Hematopoietic multipotent progenitor cell (in vitro differentiated cells): Measurements from ENCODE around the gene PLCG1. TPM values are rescaled to one million over a fixed set of nuclear protein-coding genes. Genes with fewer than 3 reads are reported as not detected.

Source experiments
- DNase-seq, 3 donors: peaks; one replicate each; pipeline ENCODE4 v3.0.0-alpha.2; 2011 to 2015; ENCODE audit warnings: low read depth in 2 of 3, low spot score in 2 of 3
- total RNA-seq: library from RNA; depleted of rRNA; stranded (reverse); fragments of >200 nt; gene quantifications from one replicate; pipeline ENCODE4 v1.2.3, GENCODE V29; 2012

The PLCG1 gene
- total RNA-seq, 1 donor = 16.4 TPM

DNA sequence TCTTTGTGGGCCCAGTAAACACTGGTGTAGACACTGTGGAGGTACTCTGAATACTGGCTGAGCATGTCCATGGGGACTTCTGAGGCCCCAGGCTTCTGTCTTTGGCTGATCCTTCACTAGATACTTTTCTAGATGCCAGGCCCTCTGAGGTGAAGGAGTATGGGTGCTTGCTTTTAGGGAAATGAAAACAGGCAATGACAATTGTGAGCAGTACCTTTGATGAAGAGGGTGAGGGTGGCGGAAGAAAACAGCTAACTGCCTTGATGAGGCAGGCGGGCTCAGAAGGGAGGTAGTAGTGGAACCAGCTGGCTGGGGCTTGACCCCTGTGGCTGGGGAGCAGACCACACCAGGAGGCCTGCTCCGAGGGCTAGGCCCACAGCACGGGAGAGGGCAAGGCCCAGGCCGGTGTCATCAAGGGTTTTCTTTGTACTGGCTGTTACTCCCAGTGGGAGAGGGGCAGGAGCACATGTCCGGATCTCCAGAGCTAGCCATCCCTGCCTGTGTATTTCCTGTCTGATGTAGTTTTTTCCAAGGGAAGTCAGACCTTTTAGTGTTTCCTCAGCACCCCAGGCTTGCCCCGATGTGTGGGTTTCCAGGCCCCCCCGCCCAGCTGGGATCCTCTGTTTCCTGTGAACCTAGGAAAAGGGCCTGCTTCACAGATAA is 3.9 kb downstream of the PLCG1 start:
- no peak for DNase-seq

DNA sequence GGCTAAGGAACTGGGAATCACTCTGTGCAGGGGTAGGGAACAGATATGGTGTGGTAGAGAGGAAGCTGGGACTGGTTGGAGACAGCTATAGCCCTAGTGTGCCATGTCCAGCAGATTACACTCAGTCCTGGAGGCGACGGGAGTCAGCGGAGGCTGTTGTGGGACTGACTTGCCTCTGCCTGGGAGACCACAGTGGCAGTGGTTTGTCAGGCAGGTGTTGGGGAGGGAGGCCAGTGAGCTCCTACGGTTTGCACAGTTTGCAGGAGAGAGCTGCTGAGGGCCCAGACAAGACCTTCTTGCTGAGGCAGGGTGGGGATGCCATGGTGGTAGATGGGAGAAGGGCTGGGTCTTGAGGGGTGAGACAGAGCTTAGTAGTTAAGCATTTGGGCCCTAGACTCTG is 4.9 kb downstream of the PLCG1 start:
- no peak for DNase-seq

DNA sequence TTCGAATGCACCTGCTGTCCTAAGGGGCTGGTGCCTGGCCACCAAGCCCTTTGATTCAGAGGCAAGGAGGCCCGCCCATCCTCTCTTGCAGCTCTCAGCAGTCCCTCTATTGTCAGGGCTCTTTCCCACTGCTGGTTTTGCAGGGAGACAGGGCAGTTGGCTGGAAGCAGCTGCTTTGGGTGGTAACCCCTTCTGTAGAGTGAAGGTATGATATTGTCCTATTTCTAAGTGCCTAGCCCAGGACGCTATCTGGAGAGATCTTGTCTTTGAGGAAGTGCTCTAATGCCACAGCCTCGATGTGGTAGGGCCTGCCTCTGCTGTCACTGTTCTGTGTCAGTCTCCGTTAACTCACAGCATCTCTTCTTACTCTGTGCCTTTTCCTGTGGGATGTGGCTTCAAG is 5.6 kb downstream of the PLCG1 start:
- DNase-seq = peak in 2 of 3 donors; percentile 46 to 72

DNA sequence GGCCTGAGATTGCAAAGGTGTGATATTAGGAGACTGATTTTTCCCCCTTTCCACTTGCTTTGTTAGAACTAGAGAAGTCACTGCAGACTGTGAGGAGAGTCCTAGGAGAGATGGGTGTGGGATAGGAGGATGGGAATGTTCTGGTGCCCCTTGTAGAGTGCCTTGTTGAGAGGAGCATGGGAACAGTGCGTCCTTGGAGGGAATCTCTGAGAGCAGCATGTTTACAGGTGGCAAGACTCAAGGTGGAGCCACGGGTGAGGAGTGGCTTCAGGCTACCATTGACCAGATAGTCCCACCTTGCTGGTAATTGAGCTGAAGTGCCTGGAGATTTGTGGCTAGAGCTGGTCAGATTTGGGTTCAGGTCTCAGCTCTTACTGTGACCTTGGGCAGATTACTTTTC is 6.0 kb downstream of the PLCG1 start:
- no peak for DNase-seq

DNA sequence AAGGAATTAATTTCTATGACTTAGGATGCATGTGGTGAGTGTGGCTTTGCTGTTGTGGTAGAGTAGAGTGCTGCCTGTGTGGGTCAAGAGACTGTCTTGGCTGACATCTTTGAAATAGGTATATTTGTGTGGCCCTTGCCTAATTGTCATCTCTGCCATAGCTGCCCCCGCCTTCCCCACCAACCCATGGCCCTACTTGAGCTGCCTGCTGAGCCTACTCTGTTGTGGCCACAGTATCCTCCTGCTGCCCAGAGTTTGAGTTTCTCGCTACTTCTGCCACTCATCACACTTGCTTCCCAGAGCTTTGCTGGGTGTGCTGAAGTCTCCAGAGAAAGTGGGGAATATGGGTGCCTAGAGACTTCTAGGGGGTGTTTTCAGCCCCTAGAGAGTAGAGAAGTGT is 8.0 kb downstream of the PLCG1 start:
- no peak for DNase-seq

DNA sequence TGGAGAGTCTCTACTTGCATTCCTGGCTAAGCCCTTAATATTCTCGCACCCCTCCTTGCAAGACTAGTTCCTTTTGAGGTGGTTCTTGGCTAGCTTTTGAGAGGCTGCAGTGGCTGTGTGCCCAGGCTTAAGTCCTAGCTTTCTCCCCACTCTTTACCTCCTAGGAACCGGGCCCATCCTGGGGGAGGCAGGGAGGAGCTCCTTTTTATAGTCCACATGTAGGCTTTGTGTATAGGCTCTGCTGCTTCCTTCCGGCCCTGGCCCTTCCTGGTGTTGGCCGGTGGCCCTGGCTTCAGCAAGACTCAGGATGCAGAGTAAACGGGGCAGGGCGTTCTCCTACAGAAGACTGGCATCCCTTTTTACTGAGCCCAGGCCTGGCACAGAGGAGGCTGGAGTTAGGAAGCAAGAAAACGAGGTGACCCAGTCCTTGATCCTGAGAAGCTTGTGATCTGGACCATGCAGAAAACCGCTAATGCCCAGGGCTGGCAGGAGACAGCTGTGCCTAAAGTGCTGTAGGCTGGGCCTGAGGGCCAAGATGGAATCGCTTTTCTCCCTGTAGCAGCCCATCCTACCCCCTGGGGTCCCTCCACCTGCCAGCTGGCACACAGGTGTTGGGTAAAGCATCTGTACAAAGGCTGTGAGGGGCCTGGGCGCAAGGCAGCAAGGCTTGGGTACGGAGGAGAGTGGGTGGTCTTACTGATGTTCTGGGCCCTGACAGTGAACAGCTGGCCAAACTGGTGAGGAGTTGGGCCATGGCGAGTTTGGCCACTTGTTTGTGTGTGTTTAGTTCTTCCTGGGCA is 8.7 kb downstream of the PLCG1 start:
- DNase-seq = no peak

DNA sequence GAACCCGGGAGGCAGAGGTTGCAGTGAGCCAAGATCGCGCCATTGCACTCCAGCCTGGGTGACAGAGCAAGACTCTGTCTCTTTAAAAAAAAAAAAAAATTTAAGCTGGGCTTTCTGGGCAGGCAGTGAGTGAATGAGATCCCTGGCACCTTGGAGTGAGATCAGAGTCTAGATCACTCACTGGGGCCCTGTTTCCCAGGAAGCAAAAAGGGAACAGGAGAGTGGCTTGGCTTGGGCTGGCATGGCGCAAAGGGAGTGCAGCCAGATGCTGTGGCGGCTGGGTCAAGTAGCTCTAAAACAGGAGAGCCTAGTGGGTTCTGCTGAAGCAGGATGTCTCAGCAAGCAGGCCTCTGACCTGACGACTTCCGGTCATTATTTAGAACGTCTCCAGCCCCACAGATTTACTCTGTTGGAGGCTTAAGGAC is 10.4 kb downstream of the PLCG1 start:
- DNase-seq = no peak

DNA sequence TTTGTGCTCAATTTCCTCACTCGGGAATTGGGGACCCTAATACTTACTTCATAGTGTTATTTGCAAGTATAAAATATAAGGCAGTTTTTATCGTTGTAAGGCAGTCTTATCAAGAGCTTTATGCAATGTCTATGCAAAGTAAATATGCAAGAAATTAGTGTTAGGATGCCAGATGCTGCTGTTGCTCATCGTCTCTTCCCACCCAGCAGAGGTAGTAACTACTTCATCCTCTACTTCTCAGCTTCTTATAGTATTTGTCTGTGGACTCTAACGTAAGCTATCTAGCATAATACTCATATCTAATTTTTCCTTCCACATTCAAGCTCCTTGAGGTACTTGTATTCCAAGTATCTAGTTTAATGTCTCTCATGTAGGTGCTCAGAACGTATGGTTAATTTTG is 11.6 kb downstream of the PLCG1 start:
- DNase-seq = no peak

DNA sequence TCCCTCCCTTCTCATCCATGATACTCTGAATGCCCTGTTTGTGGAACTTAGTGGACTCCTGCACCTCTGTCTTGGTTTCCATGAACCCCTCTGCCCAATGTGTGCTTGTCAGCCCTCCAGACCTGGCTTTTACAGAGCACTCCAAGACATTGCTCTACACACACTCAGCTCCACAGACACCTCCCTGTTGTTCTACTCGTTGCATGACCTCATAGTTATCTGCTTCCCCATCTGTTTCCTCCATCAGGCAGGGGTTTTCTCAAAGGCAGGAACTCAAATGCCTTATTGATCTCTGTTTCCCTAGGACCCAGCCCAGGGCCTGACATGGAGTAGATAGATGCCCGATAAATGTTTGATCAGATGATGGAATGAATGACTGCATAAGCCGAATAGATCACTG is 13.3 kb downstream of the PLCG1 start:
- peak in 2 of 3 donors; percentile 86 to 92 for DNase-seq

DNA sequence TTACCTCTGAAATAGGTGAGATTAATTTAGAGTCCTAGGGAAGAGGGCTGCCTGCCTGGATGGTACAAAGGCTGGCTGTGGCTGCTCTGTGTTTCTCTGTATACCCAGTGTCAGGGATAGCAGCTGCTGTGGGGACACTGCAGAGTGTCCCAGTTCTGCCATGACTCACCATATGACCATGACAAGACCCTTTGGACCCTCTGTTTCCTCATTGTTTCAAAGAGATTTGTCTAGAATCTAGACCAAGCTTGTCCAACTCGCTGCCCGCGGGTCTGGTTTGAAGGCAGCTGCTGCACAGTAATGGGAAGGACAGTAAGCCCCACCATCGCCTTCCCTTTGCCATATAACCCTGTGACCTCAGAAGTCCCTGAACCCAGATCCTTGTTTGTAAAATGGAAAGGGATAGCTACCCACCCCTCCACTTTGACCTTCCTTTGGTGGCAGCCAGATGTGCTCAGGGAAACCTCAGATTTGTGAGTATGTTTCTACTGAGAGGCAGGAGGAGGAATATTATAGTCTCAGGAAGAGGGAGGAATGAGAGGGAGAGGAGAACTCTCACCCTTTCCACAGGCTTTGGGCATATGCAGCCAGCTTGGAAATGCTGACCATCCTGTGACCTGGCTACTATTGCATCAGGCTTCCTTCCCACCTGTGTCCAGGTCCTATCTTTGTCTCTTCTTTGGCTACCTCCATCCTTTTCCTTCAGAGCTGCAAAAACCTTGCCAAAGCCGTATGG is 14.0 kb downstream of the PLCG1 start:
- peak in 2 of 3 donors; percentile 26 to 49 for DNase-seq

DNA sequence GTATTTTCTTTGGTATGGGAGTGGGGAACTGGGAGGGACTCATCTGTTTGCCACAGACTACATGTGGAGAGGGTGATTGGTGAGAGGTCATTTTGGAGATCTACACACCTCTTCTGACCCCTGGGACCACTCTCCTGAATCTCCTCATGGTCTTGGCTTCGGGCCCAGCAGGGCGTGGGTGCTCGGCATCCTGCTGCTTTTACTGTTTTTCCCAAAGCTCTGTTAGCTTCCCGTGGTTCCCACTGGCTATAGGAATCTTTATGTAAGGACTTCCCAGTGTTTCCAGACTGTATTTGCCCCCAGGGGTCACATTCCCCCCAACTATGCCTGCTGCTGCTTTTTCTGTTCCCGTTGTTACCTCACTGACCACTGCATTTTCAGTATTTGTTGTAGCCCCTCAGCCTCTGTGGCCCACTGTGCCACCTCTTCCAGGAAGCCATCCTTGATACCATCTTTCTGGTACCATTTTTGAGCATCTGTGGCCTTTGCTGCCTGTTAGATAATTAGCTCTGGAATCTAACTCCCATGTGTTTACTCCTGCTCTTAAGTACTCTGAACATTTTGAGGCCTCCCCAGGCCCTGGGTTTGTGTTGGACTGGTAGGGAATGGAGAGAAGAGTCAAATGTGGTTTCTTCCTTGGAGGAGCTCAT is 14.9 kb downstream of the PLCG1 start:
- DNase-seq = no peak

DNA sequence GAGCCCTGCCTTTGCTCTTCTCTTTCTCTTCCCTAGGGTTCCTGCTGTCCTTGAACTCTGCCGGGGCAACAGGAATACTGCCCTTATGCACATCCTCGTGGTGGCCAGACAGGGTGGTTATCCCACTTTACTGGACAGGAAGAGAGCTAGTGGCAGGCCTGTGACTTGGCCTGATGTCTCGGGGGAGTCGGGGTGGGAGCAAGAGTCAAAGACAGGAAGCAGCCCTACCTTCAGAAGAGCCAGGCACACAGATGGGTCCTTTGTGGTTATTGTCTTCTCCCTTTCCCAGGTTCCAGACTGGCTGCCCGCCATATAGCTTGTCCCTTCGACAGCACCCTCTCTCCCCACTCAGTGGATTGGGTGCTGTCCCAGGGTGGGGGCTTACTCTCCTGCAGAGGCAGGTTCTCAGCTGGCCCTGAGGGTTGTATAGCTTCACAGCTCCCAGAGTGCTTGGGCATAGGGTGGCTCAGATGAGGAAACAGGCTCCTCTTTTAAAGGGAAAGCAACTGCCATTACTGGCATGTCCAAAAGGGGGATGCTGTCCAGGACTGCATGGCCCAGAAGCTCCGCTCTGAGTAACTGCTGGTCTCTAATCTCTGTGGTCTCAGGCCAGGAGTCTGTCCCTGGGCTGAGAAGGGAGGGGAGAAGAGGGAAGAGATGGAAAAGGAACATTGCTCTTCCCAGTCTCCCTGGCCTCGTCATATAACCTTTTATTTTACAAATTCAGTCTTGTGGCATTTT is 17.3 kb downstream of the PLCG1 start:
- no peak for DNase-seq

DNA sequence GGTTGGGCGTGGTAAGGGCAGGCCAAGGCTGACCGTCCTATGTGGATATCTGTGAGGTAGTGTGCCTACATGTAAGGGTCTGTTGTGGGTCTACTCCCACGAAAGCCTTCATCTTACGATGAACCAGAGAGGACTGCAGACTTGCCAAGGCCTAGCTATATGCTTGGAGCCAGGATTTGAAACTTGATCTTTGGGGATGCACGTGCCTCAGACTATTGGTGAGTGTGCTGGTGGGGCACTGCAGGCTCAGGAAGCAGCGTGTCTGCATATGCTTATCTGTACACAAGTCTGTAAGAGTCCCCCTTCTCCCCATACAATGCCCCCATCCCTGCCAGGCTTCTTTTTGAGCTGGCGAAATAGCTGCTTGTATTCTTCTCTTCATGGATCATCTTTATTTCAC is 17.9 kb downstream of the PLCG1 start:
- no peak for DNase-seq

DNA sequence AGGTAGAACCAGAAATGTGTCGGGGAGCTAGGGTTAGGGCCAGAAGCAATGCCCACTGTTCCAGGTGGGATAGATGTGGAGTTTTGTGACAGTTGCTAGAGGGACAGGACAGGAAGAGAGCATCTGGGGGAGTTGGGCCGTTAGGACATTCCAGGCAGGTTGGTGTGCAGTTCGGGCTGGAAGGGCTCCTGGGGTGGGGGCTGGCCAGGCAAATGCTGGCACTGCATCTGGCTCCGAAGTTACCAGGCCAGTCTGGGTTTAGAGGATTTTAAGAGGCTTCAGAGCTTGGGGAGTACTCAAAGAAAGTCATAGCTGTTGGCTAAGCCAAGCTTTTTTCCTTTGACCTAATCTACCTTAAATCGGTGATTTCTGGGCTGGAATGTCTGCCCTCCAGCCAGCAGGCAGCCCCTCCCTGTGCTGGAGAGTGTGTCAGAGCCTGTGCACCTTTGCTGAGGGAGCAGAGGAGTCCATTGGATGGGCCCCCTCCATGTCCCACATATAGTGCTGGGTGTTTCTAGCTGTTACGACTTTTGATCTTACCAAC is 20.8 kb downstream of the PLCG1 start:
- DNase-seq = no peak

DNA sequence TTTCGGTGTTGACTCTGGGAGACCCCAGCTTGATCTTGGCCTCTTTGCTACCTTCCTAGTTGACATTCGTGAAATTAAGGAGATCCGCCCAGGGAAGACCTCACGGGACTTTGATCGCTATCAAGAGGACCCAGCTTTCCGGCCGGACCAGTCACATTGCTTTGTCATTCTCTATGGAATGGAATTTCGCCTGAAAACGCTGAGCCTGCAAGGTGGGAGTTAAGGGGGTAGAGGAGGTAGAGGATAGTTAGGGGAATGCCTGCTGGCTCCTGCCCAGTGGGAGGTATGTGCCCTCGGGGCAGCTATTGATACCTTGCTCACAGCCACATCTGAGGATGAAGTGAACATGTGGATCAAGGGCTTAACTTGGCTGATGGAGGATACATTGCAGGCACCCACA is 22.2 kb downstream of the PLCG1 start:
- no peak for DNase-seq

DNA sequence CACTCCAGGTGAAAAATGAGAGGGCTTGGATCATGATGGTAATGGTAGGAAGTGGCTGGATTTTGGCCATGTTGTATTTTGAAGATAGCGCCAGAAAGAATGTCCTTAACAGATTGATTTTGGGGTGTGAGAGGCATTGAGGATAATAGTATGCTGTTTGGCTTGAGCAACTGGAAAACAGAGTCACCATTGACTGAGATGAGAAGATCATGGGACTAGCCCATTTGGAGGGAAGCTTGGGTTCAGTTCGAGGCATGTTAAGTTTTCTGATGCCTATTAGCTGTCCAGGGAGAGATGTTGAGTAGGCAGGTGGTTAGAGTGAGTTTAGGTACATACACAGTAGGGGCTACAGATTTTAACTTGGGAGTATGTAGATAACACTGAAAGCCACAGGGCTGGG is 23.3 kb downstream of the PLCG1 start:
- DNase-seq = no peak

DNA sequence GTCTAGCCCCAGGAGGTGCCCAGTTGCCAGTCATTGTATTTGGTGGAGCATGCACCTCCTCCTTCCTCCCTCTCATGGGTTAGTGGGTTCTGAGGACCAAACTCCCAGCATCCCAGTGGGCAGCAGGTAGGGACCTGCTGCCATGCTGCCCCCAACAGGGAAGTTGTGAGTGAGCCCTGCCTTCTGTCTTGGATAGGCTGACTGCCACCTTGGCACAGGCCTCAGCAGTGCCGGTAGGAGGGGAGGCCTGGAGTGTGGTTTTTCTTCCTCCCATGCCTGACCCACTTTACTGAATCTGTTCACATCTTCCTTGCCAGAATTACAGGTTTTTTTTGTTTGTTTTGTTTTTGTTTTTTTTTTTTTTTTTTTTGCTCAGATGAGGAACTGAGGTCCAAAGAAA is 24.5 kb downstream of the PLCG1 start:
- no peak for DNase-seq

DNA sequence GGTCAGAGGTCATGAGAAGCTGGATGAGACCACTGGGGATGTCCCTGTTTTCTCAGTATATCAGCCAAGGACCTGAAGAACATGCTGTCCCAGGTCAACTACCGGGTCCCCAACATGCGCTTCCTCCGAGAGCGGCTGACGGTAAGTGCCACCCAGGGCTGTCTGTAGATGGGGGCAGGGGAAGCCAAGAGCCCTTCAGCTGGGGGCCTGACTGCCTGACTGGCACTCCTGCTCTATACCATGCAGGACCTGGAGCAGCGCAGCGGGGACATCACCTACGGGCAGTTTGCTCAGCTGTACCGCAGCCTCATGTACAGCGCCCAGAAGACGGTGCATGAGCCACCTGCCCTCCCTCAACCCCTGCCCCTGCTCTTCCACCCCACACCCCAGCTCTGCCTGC is 25.1 kb downstream of the PLCG1 start:
- no peak for DNase-seq

DNA sequence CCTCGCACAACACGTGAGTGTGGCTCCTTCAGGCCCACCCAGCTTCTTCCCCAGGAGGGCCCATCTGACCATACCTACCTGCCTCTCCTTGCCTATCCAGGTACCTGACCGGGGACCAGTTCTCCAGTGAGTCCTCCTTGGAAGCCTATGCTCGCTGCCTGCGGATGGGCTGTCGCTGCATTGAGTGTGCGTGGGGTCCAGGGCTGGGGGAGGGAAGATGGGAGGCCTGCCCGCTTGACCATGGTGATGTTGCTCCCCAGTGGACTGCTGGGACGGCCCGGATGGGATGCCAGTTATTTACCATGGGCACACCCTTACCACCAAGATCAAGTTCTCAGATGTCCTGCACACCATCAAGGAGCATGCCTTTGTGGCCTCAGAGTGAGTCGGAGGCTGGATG is 26.5 kb downstream of the PLCG1 start:
- DNase-seq = no peak
